GM12878 (cell line): ENCODE data around the gene INSRR. TPM values are rescaled to one million over a fixed set of nuclear protein-coding genes. Genes with fewer than 3 reads are reported as not detected.

Source experiments
- ATAC-seq: fragments of 200-7000 bp; cut with Tn5 transposase; 3 replicates; pipeline ENCODE4 v1.9.1; 2020; ENCODE audit warnings: mild to moderate bottlenecking, moderate library complexity
- BruUV-seq: library from RNA; stranded (reverse); fragments of 400-500 nt; replicated peaks from 2 replicates; lab custom pipeline; 2021; lab: Mats Ljungman, UMichigan
- CTCF ChIA-PET: fragments of 300-600 bp; sonication (Branson Sonifier 250); formaldehyde crosslinking; extraction: SDS; loops from one replicate; lab custom pipeline; 2021; ENCODE audit warnings: inconsistent platforms; lab: Yijun Ruan, JAX
- POLR2A ChIA-PET: fragments of 350-600 bp; formaldehyde crosslinking; extraction: SDS; loops from one replicate; lab custom pipeline; 2021; ENCODE audit warnings: inconsistent platforms; lab: Charles Lee
- RAD21 ChIA-PET: fragments of 300-600 bp; sonication (Branson Sonifier 250); formaldehyde crosslinking; loops from one replicate; lab custom pipeline; 2023; ENCODE audit warnings: antibody characterized with exemption; ENCODE audit not compliant: unreplicated experiment; lab: Charles Lee
- SMC1A ChIA-PET: fragments of 300-600 bp; sonication (Branson Sonifier 250); formaldehyde crosslinking; loops from one replicate; lab custom pipeline; 2023; ENCODE audit not compliant: unreplicated experiment, uncharacterized antibody; lab: Charles Lee
- DNase-seq: peaks from one replicate; pipeline ENCODE4 v3.0.0-alpha.2; 2011; ENCODE audit warnings: low read depth, low spot score
- FAIRE-seq: peaks from 3 replicates; lab custom pipeline; 2011; peaks lifted over from hg19 to GRCh38; lab: Jason Lieb, UNC
- H2AFZ ChIP-seq: 2 replicates; pipeline ENCODE4 v1.6.0; 2011; ENCODE audit warnings: low read depth, low read length, control low read depth; ENCODE audit not compliant: control insufficient read depth
- H3K27ac ChIP-seq: 2 replicates; pipeline ENCODE4 v1.5.1; 2011; ENCODE audit warnings: control low read depth; ENCODE audit not compliant: control insufficient read depth, insufficient read depth
- H3K27me3 ChIP-seq, 2 experiments: replicated peaks in 1 of 2; 2 replicates each; pipeline versions ENCODE4 v1.6.0 to v1.6.1; 2011; ENCODE audit warnings: low read length in 1 of 2; ENCODE audit not compliant: control insufficient read depth in 2 of 2, insufficient read depth in 2 of 2
- H3K36me3 ChIP-seq, 2 experiments: 2 replicates each; pipeline ENCODE4 v1.5.1; 2011; ENCODE audit warnings: low read length in 1 of 2; ENCODE audit not compliant: control insufficient read depth in 2 of 2, insufficient read depth in 2 of 2
- H3K4me1 ChIP-seq: 2 replicates; pipeline ENCODE4 v1.6.1; 2011; ENCODE audit warnings: mild to moderate bottlenecking, low read length, moderate library complexity, mixed read lengths; ENCODE audit not compliant: control insufficient read depth, insufficient read depth
- H3K4me2 ChIP-seq: 2 replicates; pipeline ENCODE4 v1.6.0; 2011; ENCODE audit warnings: control low read depth; ENCODE audit not compliant: control insufficient read depth, insufficient read depth
- H3K4me3 ChIP-seq: fragments of 200-600 bp; sonication (generic); 2 replicates; pipeline ENCODE4 v1.5.1; 2016
- H3K79me2 ChIP-seq: 2 replicates; pipeline ENCODE4 v1.6.0; 2011; ENCODE audit warnings: low read length; ENCODE audit not compliant: control insufficient read depth, insufficient read depth
- H3K9ac ChIP-seq: 2 replicates; pipeline ENCODE4 v1.8.0; 2011; ENCODE audit warnings: low read length, control low read depth, mixed read lengths; ENCODE audit not compliant: control insufficient read depth, insufficient read depth
- H3K9me3 ChIP-seq: replicated peaks from 3 replicates; pipeline ENCODE4 v1.5.1; 2011; ENCODE audit warnings: mild to moderate bottlenecking, low read length; ENCODE audit not compliant: control insufficient read depth, insufficient read depth
- H4K20me1 ChIP-seq: 2 replicates; pipeline ENCODE4 v1.6.0; 2011; ENCODE audit not compliant: control insufficient read depth, insufficient read depth
- ASH2L ChIP-seq: fragments of 300-600, 200-600 bp; sonication (generic); IDR thresholded peaks from 2 replicates; pipeline ENCODE4 v1.6.1; 2017; ENCODE audit warnings: low read depth, mild to moderate bottlenecking, borderline replicate concordance
- CHD1 ChIP-seq: IDR thresholded peaks from 2 replicates; pipeline ENCODE4 v1.6.1; 2012; ENCODE audit warnings: low read depth, low read length, improper control_type of control experiment
- CHD2 ChIP-seq: IDR thresholded peaks from 2 replicates; pipeline ENCODE4 v1.6.1; 2011; ENCODE audit warnings: low read depth, low read length, improper control_type of control experiment, borderline replicate concordance
- ETV6 ChIP-seq, 2 experiments: fragments of 450-650 bp in 1 of 2; IDR thresholded peaks in 1 of 2; conservative IDR thresholded peaks in 1 of 2; 2 replicates each; pipeline ENCODE4 v1.6.1; 2014; ENCODE audit warnings: antibody characterized with exemption in 1 of 2, borderline replicate concordance in 1 of 2, low read depth in 1 of 2, mild to moderate bottlenecking in 1 of 2, moderate library complexity in 1 of 2
- FOXM1 ChIP-seq: IDR thresholded peaks from 2 replicates; pipeline ENCODE4 v1.6.1; 2012; ENCODE audit warnings: low read depth, mild to moderate bottlenecking, inconsistent platforms, low read length, moderate library complexity
- GABPA ChIP-seq: IDR thresholded peaks from 2 replicates; pipeline ENCODE4 v1.6.1; 2014; ENCODE audit warnings: antibody characterized with exemption, low read depth, mild to moderate bottlenecking, inconsistent platforms
- MLLT1 ChIP-seq: fragments of 450-650 bp; IDR thresholded peaks from 2 replicates; pipeline ENCODE4 v1.6.1; 2016; ENCODE audit warnings: mild to moderate bottlenecking
- SP1 ChIP-seq: IDR thresholded peaks from one replicate; pipeline ENCODE4 v1.6.1; 2011; ENCODE audit warnings: low read depth, low read length
- STAT1 ChIP-seq: fragments of 450-650 bp; conservative IDR thresholded peaks from 2 replicates; pipeline ENCODE4 v1.6.1; 2014; ENCODE audit warnings: antibody characterized with exemption, mild to moderate bottlenecking
- TCF3 ChIP-seq: IDR thresholded peaks from 2 replicates; pipeline ENCODE4 v1.6.1; 2012; ENCODE audit warnings: low read depth, mild to moderate bottlenecking, low read length, borderline replicate concordance; ENCODE audit not compliant: insufficient read depth
- WGBS: methylation state at CpG from one replicate; pipeline ENCODE4 v1.1.6; 2016; ENCODE audit warnings: low lambda C conversion rate; ENCODE audit not compliant: insufficient replicate concordance, insufficient coverage; ENCODE audit errors: missing lambda C conversion rate; 5-methylcytosine and 5-hydroxymethylcytosine counted together
- in situ Hi-C: fragments of 300-500 bp; cut with MboI; formaldehyde crosslinking; loops from 9 replicates; pipeline ENCODE4 v1.14.3; 2018; ENCODE audit warnings: mixed read lengths
- intact Hi-C: fragments of 100-400 bp; cut with micrococcal nuclease; formaldehyde crosslinking; loops from one replicate; pipeline ENCODE4 v1.14.2; 2022; ENCODE audit not compliant: unreplicated experiment
- polyA plus RNA-seq, 11 experiments: library from polyadenylated mRNA; depleted of rRNA in 4 of 11; unstranded in 6 of 11; stranded (reverse) in 5 of 11; fragments of >200 nt; fragmentation: Nextera tagmentation in 4 of 11; fragmentation: Illumina TruSeq in 1 of 11; extraction: Ambion mirVana in 4 of 11; extraction: Trizol in 1 of 11; gene quantifications; 1 replicate in 1 of 11; 2 replicates in 10 of 11; pipeline versions ENCODE4 v1.2.1 to v1.2.3, GENCODE V29; 2011 to 2016; ENCODE audit warnings: inconsistent platforms in 2 of 11, missing spikeins in 2 of 11, low read depth in 1 of 11
- total RNA-seq, 4 experiments: library from RNA; depleted of rRNA in 3 of 4; stranded (reverse); fragments of >200 nt in 3 of 4; fragmentation: Illumina TruSeq in 1 of 4; extraction: Trizol in 1 of 4; gene quantifications; 2 replicates each; pipeline versions ENCODE4 v1.2.1 to v1.2.3, GENCODE V29; 2013 to 2021

The INSRR gene
- total and polyA plus RNA-seq, 10 of the 15 experiments (the other 5 are each of a cell fraction or from before 2014, with no cell fraction given): 0.01 TPM; not detected in 9

DNA sequence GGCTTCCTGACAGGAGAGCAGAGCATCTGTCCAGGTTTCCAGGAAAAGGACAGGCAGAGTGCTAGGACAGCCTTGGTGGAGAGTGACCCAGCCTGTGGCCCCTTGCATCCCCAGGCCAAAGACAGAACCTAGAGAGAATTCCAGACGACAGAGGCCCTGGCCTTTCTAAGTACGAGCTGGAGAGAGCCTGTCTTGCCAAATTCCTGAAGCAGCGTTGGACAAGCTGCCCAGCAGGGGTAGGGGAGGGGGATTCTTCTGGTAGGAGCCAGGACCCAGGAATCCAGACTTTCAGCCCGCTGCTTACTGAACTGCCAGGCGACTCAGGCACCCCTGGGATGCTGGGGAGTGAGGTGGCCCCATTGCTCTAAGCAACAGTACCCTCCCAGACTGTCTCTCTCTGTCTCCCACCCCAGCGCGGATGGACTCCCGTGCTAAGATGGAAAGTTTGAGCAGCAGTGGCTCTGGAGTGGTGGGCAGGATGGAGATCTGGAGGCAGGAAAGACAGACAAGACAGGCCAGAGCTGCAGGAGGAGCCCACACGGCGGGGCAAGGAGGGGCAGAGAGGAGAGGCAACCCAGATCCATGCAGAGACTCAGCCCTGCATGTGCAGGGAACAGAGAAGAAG, 25.8 kb upstream of the INSRR start:
- intact Hi-C loops (no loop called here), in situ Hi-C loops (no loop called here)
- RAD21 ChIA-PET: interaction anchor here (1.0 to 2.6 kb wide), 4 partner anchors 23 to 195 kb away, joined by 3 to 7 read pairs (median 4); no protein-coding TSS in a partner anchor
- H3K36me3 ChIP-seq: no peaks in the 10 kb centered on the region
- H3K27ac ChIP-seq: no peak overlapping the region
- POLR2A ChIA-PET: no interaction called here
- ATAC-seq (no peak; the same call in 2 of the 3 replicates), DNase-seq (no peak), FAIRE-seq (no peak)
- no peak for TF ChIP-seq CHD2
- no peak for TF ChIP-seq CHD1
- no peak for TF ChIP-seq SP1
- TF ChIP-seq ETV6 (conservative IDR thresholded peaks at IDR 0.05 in 1 of 2, IDR thresholded peaks at IDR 0.05 in 1 of 2; ENCODE audit: borderline replicate concordance in 1 of 2, low read depth in 1 of 2): no peak
- no peak for TF ChIP-seq ASH2L
- TF ChIP-seq FOXM1: no peak
- no peak for TF ChIP-seq MLLT1
- TF ChIP-seq TCF3: no peak
- no peak for TF ChIP-seq STAT1
- no peak for TF ChIP-seq GABPA
- no peak overlapping the region for H3K4me2 ChIP-seq
- H4K20me1 ChIP-seq: no peaks in the 10 kb centered on the region
- no peak overlapping the region for H2AFZ ChIP-seq
- 29% methylated on average over 10 of the region's 10 CpGs for WGBS
- peaks cover 0 to 6% of the 10 kb centered on the region in 2 experiments; a peak in 3 of 4 replicates for H3K27me3 ChIP-seq
- no peaks in the 10 kb centered on the region for H3K9me3 ChIP-seq
- no peak overlapping the region for H3K9ac ChIP-seq
- SMC1A ChIA-PET: interaction anchor here (1.0 to 1.5 kb wide), 2 partner anchors 46 to 87 kb away, joined by 3 to 4 read pairs; no protein-coding TSS in a partner anchor
- no peak overlapping the region for H3K4me3 ChIP-seq
- H3K79me2 ChIP-seq: no peaks in the 10 kb centered on the region
- no TSS peak for BruUV-seq
- H3K4me1 ChIP-seq: no peaks in the 10 kb centered on the region
- CTCF ChIA-PET: interaction anchor here (1.1 to 2.2 kb wide), 6 partner anchors 8 to 194 kb away, joined by 5 to 8 read pairs (median 6); no protein-coding TSS in a partner anchor
